Measurements from ENCODE around the gene TMED3.
A peak's percentile ranks its signal among the peaks of the same experiment; 100 is the strongest.

TMED3 gene

DNA sequence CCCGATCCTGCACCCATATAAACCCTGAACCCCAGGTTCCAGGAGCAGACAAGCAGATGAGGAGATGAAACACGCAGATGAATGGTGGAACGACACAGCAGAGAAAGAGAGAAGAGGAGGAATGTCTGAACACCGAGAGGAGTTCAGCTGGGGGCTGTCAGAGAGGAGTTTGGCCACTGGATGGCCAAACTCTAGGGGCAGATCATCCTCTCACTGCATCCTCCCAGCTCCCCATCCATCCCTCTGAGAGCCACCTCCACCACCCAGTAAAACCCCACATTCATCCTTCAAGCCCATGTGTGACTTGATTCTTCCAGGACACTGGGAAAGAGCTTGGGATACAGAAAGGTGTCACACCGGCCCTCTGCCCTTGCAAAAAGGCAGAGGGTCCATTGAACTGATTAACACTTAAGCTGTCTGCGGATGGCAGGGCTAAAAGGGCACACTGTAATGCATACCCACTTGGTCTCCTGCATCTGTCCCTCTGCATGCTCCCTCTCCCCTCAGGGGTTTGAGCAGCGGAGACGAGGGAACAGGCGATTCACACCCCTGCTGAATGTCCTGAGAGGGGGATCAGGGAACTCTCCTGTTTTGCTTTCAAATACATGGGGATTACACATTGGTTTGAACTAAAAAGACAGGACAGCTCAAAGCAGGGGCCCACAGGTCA, 53.8 kb downstream of the TMED3 start:
- H3K4me1 ChIP-seq = no peaks in the 10 kb centered on the region
- H3K4me3 ChIP-seq = no peak overlapping the region
- no peaks in the 10 kb centered on the region for H3K27me3 ChIP-seq
- peaks cover 0 to 11% (median 8%) of the 10 kb centered on the region in 11 experiments; a peak in 11 of 22 replicates for H3K9me3 ChIP-seq (replicated peaks in 1 of 11)
- H3K27ac ChIP-seq = no peak overlapping the region
- no peak overlapping the region for H3K9ac ChIP-seq
- peaks cover 0 to 14% (median 3%) of the 10 kb centered on the region in 11 experiments; a peak in 3 of 22 replicates for H3K36me3 ChIP-seq
- no peak for TF ChIP-seq Cebpa-rat (IDR thresholded peaks at IDR 0.05)
- H4K20me1 ChIP-seq = no peaks in the 10 kb centered on the region
- H3K4me2 ChIP-seq = no peak overlapping the region

DNA sequence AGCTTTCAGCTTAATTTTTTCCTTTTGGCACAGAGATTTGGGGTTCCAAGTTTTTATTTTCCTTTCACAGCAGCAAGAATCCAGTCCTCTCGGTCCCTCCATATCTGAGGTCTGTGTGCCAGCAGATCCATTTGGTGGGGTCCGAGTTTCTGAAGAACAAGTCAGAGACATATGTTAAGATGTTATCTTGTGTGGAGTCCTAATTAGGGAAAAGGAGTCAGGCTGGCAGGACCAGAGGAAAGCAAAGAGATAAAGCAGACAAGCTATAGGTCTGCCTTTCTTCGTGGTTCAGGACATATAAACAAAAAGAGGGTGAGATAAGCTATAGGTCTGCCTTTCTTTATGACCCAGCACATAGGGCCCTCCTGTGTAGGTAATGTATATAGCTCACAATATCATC, 54.9 kb downstream of the TMED3 start:
- no peak overlapping the region for H3K4me3 ChIP-seq
- peaks cover 0 to 14% (median 3%) of the 10 kb centered on the region in 11 experiments; a peak in 2 of 22 replicates for H3K36me3 ChIP-seq
- H3K9me3 ChIP-seq (replicated peaks in 1 of 11) = peaks cover 0 to 11% (median 8%) of the 10 kb centered on the region in 11 experiments; a peak in 11 of 22 replicates
- H3K27ac ChIP-seq = no peak overlapping the region
- no peak for TF ChIP-seq Cebpa-rat (IDR thresholded peaks at IDR 0.05)
- no peak overlapping the region for H3K9ac ChIP-seq
- H3K4me1 ChIP-seq = peaks cover 0 to 2% (median 0%) of the 10 kb centered on the region in 10 experiments; a peak in 3 of 20 replicates
- no peaks in the 10 kb centered on the region for H4K20me1 ChIP-seq
- H3K27me3 ChIP-seq = no peaks in the 10 kb centered on the region
- H3K4me2 ChIP-seq = no peak overlapping the region

DNA sequence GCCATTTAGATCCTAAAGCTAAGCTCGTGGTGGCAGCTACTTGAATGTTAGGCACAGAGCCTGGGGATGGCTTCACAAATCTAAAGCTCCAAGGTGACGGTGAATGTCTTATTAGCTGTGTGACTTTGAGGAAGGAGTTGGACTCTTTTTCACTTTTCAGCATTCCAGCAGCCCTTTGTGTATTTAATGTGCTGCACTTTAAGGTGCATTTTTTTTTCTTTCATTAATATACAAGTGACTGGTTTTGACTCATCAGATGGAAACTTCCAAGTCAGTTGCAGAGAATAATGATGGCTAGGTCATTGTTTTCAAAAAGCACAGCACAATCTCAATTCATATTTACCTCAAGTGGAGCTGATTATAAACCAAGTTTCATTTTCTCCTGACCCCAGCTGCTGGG, 55.8 kb downstream of the TMED3 start:
- no peaks in the 10 kb centered on the region for H4K20me1 ChIP-seq
- no peak overlapping the region for H3K4me3 ChIP-seq
- no peak overlapping the region for H3K9ac ChIP-seq
- no peak overlapping the region for H3K4me2 ChIP-seq
- peaks cover 0 to 11% (median 8%) of the 10 kb centered on the region in 11 experiments; a peak in 10 of 22 replicates for H3K9me3 ChIP-seq (replicated peaks in 1 of 11)
- H3K4me1 ChIP-seq = peaks cover 0 to 11% (median 7%) of the 10 kb centered on the region in 10 experiments; a peak in 15 of 20 replicates
- H3K36me3 ChIP-seq = peaks cover 0 to 14% (median 0%) of the 10 kb centered on the region in 11 experiments; a peak in 2 of 22 replicates
- H3K27me3 ChIP-seq = no peaks in the 10 kb centered on the region
- TF ChIP-seq Cebpa-rat (IDR thresholded peaks at IDR 0.05) = no peak
- no peak overlapping the region for H3K27ac ChIP-seq

DNA sequence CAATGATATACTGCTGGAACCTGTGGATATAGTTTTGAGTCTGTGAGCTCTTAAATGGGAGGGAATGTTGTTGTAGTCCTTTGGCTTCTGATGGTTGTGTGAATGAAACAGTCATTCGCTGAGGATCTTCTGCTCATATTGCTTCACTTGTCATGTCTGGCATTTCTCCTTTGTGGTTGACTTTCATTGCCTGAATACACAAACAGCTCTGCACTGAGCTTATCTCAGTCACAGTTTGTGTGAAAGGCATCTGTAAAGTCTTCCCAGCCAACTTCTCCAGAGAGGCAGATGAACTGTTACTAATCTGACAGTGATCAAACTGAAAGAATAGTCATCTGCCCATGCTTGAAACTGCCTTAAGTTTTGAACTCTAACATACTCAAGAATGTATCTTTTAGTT, 59.8 kb downstream of the TMED3 start:
- Histone ChIP-seq H3K9me3 (replicated peaks in 1 of 11) (no peaks in the 10 kb centered on the region; a peak in 1 of 22 replicates), H3K4me2 (peak overlapping the region in 2 of 11 experiments; percentile 24 to 38; a peak in 1 of 22 replicates), H4K20me1 (no peaks in the 10 kb centered on the region), H3K27ac (no peak overlapping the region), H3K9ac (no peak overlapping the region), H3K4me3 (no peak overlapping the region), H3K27me3 (no peaks in the 10 kb centered on the region), H3K4me1 (peaks cover 0 to 13% (median 8%) of the 10 kb centered on the region in 10 experiments; a peak in 15 of 20 replicates), H3K36me3 (0 out of 22 replicates have a peak, but pooled peaks cover 0 to 5% (median 0%) of the 10 kb centered on the region in 11 experiments)
- TF ChIP-seq Cebpa-rat (IDR thresholded peaks at IDR 0.05) = no peak

DNA sequence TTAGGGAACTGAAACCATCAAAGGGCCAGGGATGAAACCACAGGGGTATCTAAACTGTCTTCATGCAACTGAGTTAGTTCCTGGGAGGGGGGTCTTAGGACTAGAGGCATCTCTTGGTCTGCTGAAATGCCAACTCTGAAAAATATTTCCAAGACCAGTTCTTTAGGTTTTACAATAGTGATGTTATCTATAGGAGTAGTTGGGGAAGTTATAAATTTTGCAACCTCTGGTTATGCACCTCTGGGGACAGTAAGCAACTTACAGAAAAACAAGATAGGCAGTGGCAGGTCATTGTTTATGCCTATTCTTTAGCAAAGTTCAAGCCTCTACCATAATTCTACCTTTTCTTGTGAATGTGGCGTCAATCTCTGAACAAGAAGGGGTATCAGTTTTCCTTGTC, 60.7 kb downstream of the TMED3 start:
- Histone ChIP-seq H4K20me1 (no peaks in the 10 kb centered on the region), H3K9ac (no peak overlapping the region), H3K36me3 (peaks cover 0 to 5% (median 0%) of the 10 kb centered on the region in 11 experiments; a peak in 1 of 22 replicates), H3K4me3 (no peak overlapping the region), H3K9me3 (replicated peaks in 1 of 11) (no peaks in the 10 kb centered on the region; a peak in 1 of 22 replicates), H3K27me3 (no peaks in the 10 kb centered on the region), H3K4me1 (peaks cover 0 to 13% (median 8%) of the 10 kb centered on the region in 10 experiments; a peak in 15 of 20 replicates), H3K4me2 (peak overlapping the region in 9 of 11 experiments; percentile 1 to 47 (median 31); a peak in 13 of 22 replicates), H3K27ac (no peak overlapping the region)
- no peak for TF ChIP-seq Cebpa-rat (IDR thresholded peaks at IDR 0.05)

DNA sequence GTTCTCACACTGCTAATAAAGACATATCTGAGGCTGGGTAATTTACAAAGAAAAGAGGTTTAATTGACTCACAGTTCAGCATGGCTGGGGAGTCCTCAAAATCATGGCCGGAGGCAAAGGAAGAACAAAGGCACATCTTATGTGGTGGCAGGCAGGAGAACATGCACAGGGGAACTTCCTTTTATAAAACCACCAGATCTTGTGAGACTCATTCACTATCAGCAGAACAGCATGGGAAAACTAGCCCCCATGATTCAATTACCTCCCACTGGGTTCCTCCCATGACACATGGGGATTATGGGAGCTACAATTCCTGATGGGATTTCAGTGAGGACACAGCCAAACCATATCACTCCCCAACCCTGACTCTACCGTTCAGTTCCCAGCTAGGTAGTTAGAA, 61.5 kb downstream of the TMED3 start:
- no peaks in the 10 kb centered on the region; a peak in 1 of 22 replicates for H3K9me3 ChIP-seq (replicated peaks in 1 of 11)
- no peaks in the 10 kb centered on the region for H4K20me1 ChIP-seq
- no peak overlapping the region for H3K9ac ChIP-seq
- no peak overlapping the region for H3K27ac ChIP-seq
- H3K4me2 ChIP-seq = no peak overlapping the region
- H3K4me1 ChIP-seq = peaks cover 0 to 13% (median 8%) of the 10 kb centered on the region in 10 experiments; a peak in 15 of 20 replicates
- TF ChIP-seq Cebpa-rat (IDR thresholded peaks at IDR 0.05) = no peak
- H3K36me3 ChIP-seq = peaks cover 0 to 5% (median 0%) of the 10 kb centered on the region in 11 experiments; a peak in 1 of 22 replicates
- H3K4me3 ChIP-seq = no peak overlapping the region
- no peaks in the 10 kb centered on the region for H3K27me3 ChIP-seq
